GM12891 (cell line): Measurements from ENCODE around the gene SMAD6.

ENCODE experiments used
- POLR2A ChIP-seq: IDR thresholded peaks from 2 replicates; pipeline ENCODE4 v1.6.1; 2011; ENCODE audit warnings: low read depth, low read length, control low read depth
- POLR2AphosphoS5 ChIP-seq: IDR thresholded peaks from 2 replicates; pipeline ENCODE4 v1.6.1; 2011; ENCODE audit warnings: low read depth, low read length, control low read depth
- POU2F2 ChIP-seq: IDR thresholded peaks from 2 replicates; pipeline ENCODE4 v1.6.1; 2011; ENCODE audit warnings: low read depth, mild to moderate bottlenecking, control low read depth, low read length, moderate library complexity
- TAF1 ChIP-seq: IDR thresholded peaks from 2 replicates; pipeline ENCODE4 v1.6.1; 2011; ENCODE audit warnings: low read depth, low read length, control low read depth

GRCh38 chr15:66803182-66803729, 101.2 kb downstream of the SMAD6 start:
- TF ChIP-seq POLR2A (no peak), POLR2AphosphoS5 (no peak), POU2F2 (no peak), TAF1 (no peak)
